ENCODE measurements around the gene GABRA5.
"Not testable (repeated sequence)": the region's sequence is repeated elsewhere in the genome, so short reads cannot be mapped to it uniquely, and the experiment has no call there.

The GABRA5 gene

GRCh38 chr15:26866298-26867199 lies at the start of gene GABRA5:
GABRA5 (plus strand) TSS chr15:26867062; CDS start chr15:26869249, 2,187 bp downstream.
- DNase-seq = peak; percentile 44

- DNase-seq = not testable (repeated sequence)
Measured at GRCh38 chr15:26831191-26831590, 35.7 kb upstream of the GABRA5 start.

GRCh38 chr15:26831951-26832350 lies 34.9 kb upstream of the GABRA5 start:
- no peak for DNase-seq

- DNase-seq = no peak
Measured at GRCh38 chr15:26838742-26839460, 28.0 kb upstream of the GABRA5 start.

- no peak for DNase-seq
Measured at GRCh38 chr15:26841514-26841913, 25.3 kb upstream of the GABRA5 start.

GRCh38 chr15:26841941-26842340 lies 24.9 kb upstream of the GABRA5 start:
- no peak for DNase-seq

GRCh38 chr15:26842391-26842790 lies 24.5 kb upstream of the GABRA5 start:
- no peak for DNase-seq

- no peak for DNase-seq
Measured at GRCh38 chr15:26844901-26845300, 22.0 kb upstream of the GABRA5 start.

- no peak for DNase-seq
Measured at GRCh38 chr15:26848498-26848897, 18.4 kb upstream of the GABRA5 start.

GRCh38 chr15:26850161-26850560 lies 16.7 kb upstream of the GABRA5 start:
- DNase-seq = no peak

- DNase-seq = no peak
Measured at GRCh38 chr15:26852980-26853379, 13.9 kb upstream of the GABRA5 start.

GRCh38 chr15:26854435-26854834 lies 12.4 kb upstream of the GABRA5 start:
- no peak for DNase-seq

- no peak for DNase-seq
Measured at GRCh38 chr15:26864664-26865191, 2.1 kb upstream of the GABRA5 start.

GRCh38 chr15:26867200-26868007 lies 542 bp downstream of the GABRA5 start:
- DNase-seq = no peak

GRCh38 chr15:26868029-26868685 lies 1.3 kb downstream of the GABRA5 start:
- DNase-seq = no peak

GRCh38 chr15:26869628-26870027 lies 2.8 kb downstream of the GABRA5 start:
- no peak for DNase-seq

GRCh38 chr15:26870346-26870745 lies 3.5 kb downstream of the GABRA5 start:
- DNase-seq = no peak

GRCh38 chr15:26872206-26872605 lies 5.3 kb downstream of the GABRA5 start:
- no peak for DNase-seq

GRCh38 chr15:26873846-26874245 lies 7.0 kb downstream of the GABRA5 start:
- DNase-seq = no peak

- no peak for DNase-seq
Measured at GRCh38 chr15:26874774-26875475, 8.1 kb downstream of the GABRA5 start.

GRCh38 chr15:26875476-26875850 lies 8.6 kb downstream of the GABRA5 start:
- DNase-seq = no peak

GRCh38 chr15:26877831-26878230 lies 11.0 kb downstream of the GABRA5 start:
- DNase-seq = no peak
